ENCODE results near the gene VHLL.

The VHLL gene

DNA sequence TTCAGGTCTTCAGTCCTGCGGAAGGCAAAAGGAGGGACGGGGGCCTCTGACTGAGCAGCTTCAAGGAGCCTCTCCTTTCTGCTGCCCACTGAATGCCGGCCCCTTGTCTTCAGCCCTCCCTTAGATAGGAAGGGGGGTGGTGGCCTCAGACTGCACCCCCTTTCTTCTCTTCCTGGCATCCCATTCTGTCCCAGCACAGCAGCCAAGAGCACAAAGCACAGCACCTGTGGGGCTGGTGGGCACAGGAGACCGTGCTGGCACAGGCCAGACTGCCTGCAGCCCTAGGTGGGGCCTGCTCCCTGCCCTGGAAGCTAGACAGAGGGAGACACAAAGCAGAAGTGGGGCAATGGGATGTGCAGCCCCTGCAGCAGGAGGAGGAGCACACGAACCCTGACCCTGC, 49.5 kb downstream of the VHLL start:
- DNase-seq: no peak
